Chondrocyte (in vitro differentiated cells): ENCODE data around the gene INSYN2A. TPM values are rescaled to one million over a fixed set of nuclear protein-coding genes. Genes with fewer than 3 reads are reported as not detected.

Experiments used
- DNase-seq: peaks from one replicate; pipeline ENCODE4 v3.0.0; 2021; ENCODE audit warnings: mixed read lengths, low spot score
- H3K27ac Mint-ChIP-seq: one replicate; pipeline ENCODE4 v1.8.0; 2021; ENCODE audit warnings: mild to moderate bottlenecking, moderate library complexity, mixed read lengths; ENCODE audit not compliant: unreplicated experiment
- H3K27me3 Mint-ChIP-seq: 2 replicates; pipeline ENCODE4 v1.8.0; 2021; ENCODE audit warnings: low read depth, mixed read lengths
- H3K36me3 Mint-ChIP-seq: 2 replicates; pipeline ENCODE4 v1.8.0; 2021; ENCODE audit warnings: low read depth, mixed read lengths
- H3K4me1 Mint-ChIP-seq: 2 replicates; pipeline ENCODE4 v1.8.0; 2021; ENCODE audit warnings: low read depth, mild to moderate bottlenecking, mixed read lengths
- H3K4me3 Mint-ChIP-seq: one replicate; pipeline ENCODE4 v1.8.0; 2021; ENCODE audit warnings: mild to moderate bottlenecking, moderate library complexity, mixed read lengths; ENCODE audit not compliant: unreplicated experiment
- H3K9me3 Mint-ChIP-seq: 2 replicates; pipeline ENCODE4 v1.8.0; 2021; ENCODE audit warnings: low read depth, mixed read lengths
- CTCF ChIP-seq: fragments of 200-600 bp; sonication (generic); IDR thresholded peaks from 2 replicates; pipeline ENCODE4 v1.5.0; 2021; ENCODE audit warnings: antibody characterized with exemption, mild to moderate bottlenecking, moderate library complexity
- total RNA-seq: library from RNA; stranded (reverse); gene quantifications from 3 replicates; pipeline ENCODE4 v1.2.1, GENCODE V29; 2021

The INSYN2A gene
- total RNA-seq, 1 donor from 2014 or later, result 0.10 TPM

- DNase-seq, result no peak
- H3K9me3 Mint-ChIP-seq, result no peaks in the 10 kb centered on the region
- no peak for TF ChIP-seq CTCF
- H3K36me3 Mint-ChIP-seq, result peaks cover 2% of the 10 kb centered on the region
- no peak overlapping the region for H3K4me3 Mint-ChIP-seq
- no peak overlapping the region for H3K27ac Mint-ChIP-seq
- H3K27me3 Mint-ChIP-seq, result no peaks in the 10 kb centered on the region
- peaks cover 2% of the 10 kb centered on the region for H3K4me1 Mint-ChIP-seq
Observed at GRCh38 chr10:127210936-127211466, 14.6 kb upstream of the INSYN2A start.

GRCh38 chr10:127207081-127207480 lies 10.7 kb upstream of the INSYN2A start:
- no peak for TF ChIP-seq CTCF
- Mint-ChIP-seq H3K4me1 (no peaks in the 10 kb centered on the region), H3K27ac (no peak overlapping the region), H3K36me3 (no peaks in the 10 kb centered on the region), H3K4me3 (no peak overlapping the region), H3K27me3 (no peaks in the 10 kb centered on the region), H3K9me3 (no peaks in the 10 kb centered on the region)
- no peak for DNase-seq

- TF ChIP-seq CTCF, result no peak
- Mint-ChIP-seq H3K4me1 (no peaks in the 10 kb centered on the region), H3K9me3 (no peaks in the 10 kb centered on the region)
Observed at GRCh38 chr10:127203067-127203466, 6.7 kb upstream of the INSYN2A start.

GRCh38 chr10:127200646-127201045 lies 4.3 kb upstream of the INSYN2A start:
- DNase-seq, result no peak
- Mint-ChIP-seq H3K9me3 (no peaks in the 10 kb centered on the region), H3K27me3 (no peaks in the 10 kb centered on the region), H3K4me3 (no peak overlapping the region), H3K27ac (no peak overlapping the region), H3K4me1 (peaks cover 6% of the 10 kb centered on the region), H3K36me3 (no peaks in the 10 kb centered on the region)
- no peak for TF ChIP-seq CTCF

More at GRCh38 chr10:127203067-127203466, 6.7 kb upstream of the INSYN2A start:
- Mint-ChIP-seq H3K27ac (no peak overlapping the region), H3K36me3 (no peaks in the 10 kb centered on the region), H3K27me3 (no peaks in the 10 kb centered on the region), H3K4me3 (no peak overlapping the region)
- DNase-seq, result no peak

GRCh38 chr10:127198721-127199120 lies 2.3 kb upstream of the INSYN2A start:
- TF ChIP-seq CTCF, result no peak
- no peaks in the 10 kb centered on the region for H3K36me3 Mint-ChIP-seq
- no peaks in the 10 kb centered on the region for H3K9me3 Mint-ChIP-seq
- no peak for DNase-seq
- H3K27me3 Mint-ChIP-seq, result no peaks in the 10 kb centered on the region
- H3K27ac Mint-ChIP-seq, result no peak overlapping the region
- peaks cover 6% of the 10 kb centered on the region for H3K4me1 Mint-ChIP-seq
- H3K4me3 Mint-ChIP-seq, result no peak overlapping the region
